HUES48 (cell line): ENCODE data around the gene GAS7.

Experiments
- H3K27ac ChIP-seq: one replicate; pipeline ENCODE4 v1.7.0; 2013; ENCODE audit warnings: low read depth, low read length, inconsistent platforms
- H3K27me3 ChIP-seq: 2 replicates; pipeline ENCODE4 v1.6.1; 2013; ENCODE audit warnings: mild to moderate bottlenecking, low read length; ENCODE audit not compliant: control insufficient read depth, insufficient read depth
- H3K36me3 ChIP-seq: 2 replicates; pipeline ENCODE4 v1.6.1; 2013; ENCODE audit warnings: low read length; ENCODE audit not compliant: control insufficient read depth, insufficient read depth
- H3K4me1 ChIP-seq: 2 replicates; pipeline ENCODE4 v1.6.1; 2013; ENCODE audit warnings: mild to moderate bottlenecking, low read length; ENCODE audit not compliant: control insufficient read depth, insufficient read depth
- H3K4me3 ChIP-seq: 2 replicates; pipeline ENCODE4 v1.5.1; 2013; ENCODE audit warnings: mild to moderate bottlenecking, low read depth, low read length
- H3K9ac ChIP-seq: 2 replicates; pipeline ENCODE4 v1.6.1; 2013; ENCODE audit warnings: mild to moderate bottlenecking, low read depth, low read length, moderate library complexity
- H3K9me3 ChIP-seq: 2 replicates; pipeline ENCODE4 v1.6.1; 2013; ENCODE audit warnings: low read length; ENCODE audit not compliant: control insufficient read depth, insufficient read depth

GAS7 gene

GRCh38 chr17:9937241-9937761 is 261.1 kb downstream of the GAS7 start:
- Histone ChIP-seq H3K4me3 (no peak overlapping the region), H3K27ac (no peak overlapping the region), H3K27me3 (no peaks in the 10 kb centered on the region), H3K9me3 (no peaks in the 10 kb centered on the region), H3K9ac (no peak overlapping the region), H3K36me3 (no peaks in the 10 kb centered on the region), H3K4me1 (no peaks in the 10 kb centered on the region)

- no peaks in the 10 kb centered on the region for H3K27me3 ChIP-seq
- H3K36me3 ChIP-seq, result no peaks in the 10 kb centered on the region
- H3K4me3 ChIP-seq, result no peak overlapping the region
- peaks cover 5% of the 10 kb centered on the region; the same call in 1 of the 2 replicates for H3K4me1 ChIP-seq
- H3K9ac ChIP-seq, result no peak overlapping the region
- no peak overlapping the region for H3K27ac ChIP-seq
- H3K9me3 ChIP-seq, result no peaks in the 10 kb centered on the region
These were observed 262.3 kb downstream of the GAS7 start for GRCh38 chr17:9936095-9936494.

- no peaks in the 10 kb centered on the region for H3K36me3 ChIP-seq
These were observed 263.0 kb downstream of the GAS7 start for GRCh38 chr17:9935408-9935807.

GRCh38 chr17:9934331-9934730 is 264.1 kb downstream of the GAS7 start:
- H3K4me1 ChIP-seq, result peaks cover 5% of the 10 kb centered on the region; the same call in 1 of the 2 replicates
- no peaks in the 10 kb centered on the region for H3K27me3 ChIP-seq
- H3K36me3 ChIP-seq, result no peaks in the 10 kb centered on the region

More at GRCh38 chr17:9935408-9935807, 263.0 kb downstream of the GAS7 start:
- Histone ChIP-seq H3K9me3 (no peaks in the 10 kb centered on the region), H3K27me3 (no peaks in the 10 kb centered on the region), H3K4me3 (no peak overlapping the region), H3K27ac (no peak overlapping the region), H3K9ac (no peak overlapping the region), H3K4me1 (peaks cover 5% of the 10 kb centered on the region; the same call in 1 of the 2 replicates)

GRCh38 chr17:9932491-9932890 is 265.9 kb downstream of the GAS7 start:
- Histone ChIP-seq H3K36me3 (no peaks in the 10 kb centered on the region), H3K27me3 (no peaks in the 10 kb centered on the region), H3K9ac (no peak overlapping the region)

More at GRCh38 chr17:9934331-9934730, 264.1 kb downstream of the GAS7 start:
- Histone ChIP-seq H3K27ac (no peak overlapping the region), H3K9me3 (no peaks in the 10 kb centered on the region), H3K9ac (no peak overlapping the region), H3K4me3 (no peak overlapping the region)

GRCh38 chr17:9931144-9931741 is 267.2 kb downstream of the GAS7 start:
- H3K27ac ChIP-seq, result no peak overlapping the region
- H3K4me3 ChIP-seq, result no peak overlapping the region
- H3K27me3 ChIP-seq, result no peaks in the 10 kb centered on the region
- peaks cover 5% of the 10 kb centered on the region; the same call in 1 of the 2 replicates for H3K4me1 ChIP-seq
- H3K36me3 ChIP-seq, result no peaks in the 10 kb centered on the region
- H3K9me3 ChIP-seq, result no peaks in the 10 kb centered on the region
- H3K9ac ChIP-seq, result no peak overlapping the region

More at GRCh38 chr17:9932491-9932890, 265.9 kb downstream of the GAS7 start:
- H3K27ac ChIP-seq, result no peak overlapping the region
- H3K4me3 ChIP-seq, result no peak overlapping the region
- no peaks in the 10 kb centered on the region for H3K9me3 ChIP-seq
- peaks cover 5% of the 10 kb centered on the region; the same call in 1 of the 2 replicates for H3K4me1 ChIP-seq

- no peak overlapping the region for H3K27ac ChIP-seq
- peaks cover 5% of the 10 kb centered on the region; the same call in 1 of the 2 replicates for H3K4me1 ChIP-seq
- H3K9me3 ChIP-seq, result no peaks in the 10 kb centered on the region
- no peak overlapping the region for H3K4me3 ChIP-seq
- H3K27me3 ChIP-seq, result no peaks in the 10 kb centered on the region
- no peaks in the 10 kb centered on the region for H3K36me3 ChIP-seq
- no peak overlapping the region for H3K9ac ChIP-seq
These were observed 268.5 kb downstream of the GAS7 start for GRCh38 chr17:9929871-9930270.

- no peaks in the 10 kb centered on the region for H3K36me3 ChIP-seq
- H3K9ac ChIP-seq, result no peak overlapping the region
- H3K27me3 ChIP-seq, result no peaks in the 10 kb centered on the region
- H3K27ac ChIP-seq, result no peak overlapping the region
- no peak overlapping the region for H3K4me3 ChIP-seq
- H3K9me3 ChIP-seq, result no peaks in the 10 kb centered on the region
- peaks cover 5% of the 10 kb centered on the region; the same call in 1 of the 2 replicates for H3K4me1 ChIP-seq
These were observed 269.6 kb downstream of the GAS7 start for GRCh38 chr17:9928601-9929333.

GRCh38 chr17:9926150-9926804 is 272.1 kb downstream of the GAS7 start:
- Histone ChIP-seq H3K27me3 (no peaks in the 10 kb centered on the region), H3K36me3 (no peaks in the 10 kb centered on the region), H3K4me3 (no peak overlapping the region), H3K4me1 (no peaks in the 10 kb centered on the region), H3K9ac (no peak overlapping the region), H3K27ac (no peak overlapping the region), H3K9me3 (no peaks in the 10 kb centered on the region)

- Histone ChIP-seq H3K36me3 (no peaks in the 10 kb centered on the region), H3K4me3 (no peak overlapping the region), H3K27me3 (no peaks in the 10 kb centered on the region), H3K9ac (no peak overlapping the region), H3K9me3 (no peaks in the 10 kb centered on the region), H3K4me1 (no peaks in the 10 kb centered on the region), H3K27ac (no peak overlapping the region)
These were observed 272.9 kb downstream of the GAS7 start for GRCh38 chr17:9925457-9925856.
